RWPE1 (cell line): ENCODE measurements around the gene SMTN.

Experiments
- CTCF ChIA-PET: fragments of 350-600 bp; sonication (Branson Sonifier 250); formaldehyde crosslinking; extraction: SDS; loops from one replicate; lab custom pipeline; 2021; lab: Yijun Ruan, JAX
- POLR2A ChIA-PET: fragments of 400-600 bp; formaldehyde crosslinking; extraction: SDS; loops from one replicate; lab custom pipeline; 2020; ENCODE audit warnings: antibody characterized with exemption; ENCODE audit not compliant: low non-redundant PET; lab: Yijun Ruan, JAX
- DNase-seq: peaks from one replicate; pipeline ENCODE4 v3.0.0; 2012; ENCODE audit warnings: low spot score
- H3K27ac ChIP-seq: fragments of 450-650 bp; 2 replicates; pipeline ENCODE4 v1.5.1; 2017
- TF ChIP-seq, protein P1 (sequence below): fragments of 450-650 bp; conservative IDR thresholded peaks from 2 replicates; pipeline ENCODE4 v1.5.1; 2017; ENCODE audit warnings: low read depth, mild to moderate bottlenecking

The SMTN gene

DNA sequence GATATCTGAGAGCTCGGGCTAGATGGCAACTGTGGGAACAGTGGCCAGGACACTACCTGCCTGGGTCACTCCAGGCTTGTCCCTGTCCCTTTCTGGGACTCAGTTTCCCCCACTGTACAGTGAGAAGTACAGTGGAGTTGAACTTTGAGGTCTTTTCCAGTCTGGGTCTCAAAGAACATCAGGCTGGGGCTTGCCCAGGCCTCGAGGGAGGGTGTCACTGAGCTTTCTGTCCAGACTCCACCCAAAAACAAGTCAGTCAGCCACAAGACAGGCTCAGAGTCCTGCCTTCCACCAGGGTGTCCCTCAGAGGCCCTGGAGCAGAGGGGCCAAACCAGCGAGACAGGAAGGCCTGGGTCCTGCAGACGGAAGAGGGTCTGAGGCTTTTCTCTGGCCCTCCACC, 61.2 kb downstream of the SMTN start:
- TF ChIP-seq, protein P1, sequence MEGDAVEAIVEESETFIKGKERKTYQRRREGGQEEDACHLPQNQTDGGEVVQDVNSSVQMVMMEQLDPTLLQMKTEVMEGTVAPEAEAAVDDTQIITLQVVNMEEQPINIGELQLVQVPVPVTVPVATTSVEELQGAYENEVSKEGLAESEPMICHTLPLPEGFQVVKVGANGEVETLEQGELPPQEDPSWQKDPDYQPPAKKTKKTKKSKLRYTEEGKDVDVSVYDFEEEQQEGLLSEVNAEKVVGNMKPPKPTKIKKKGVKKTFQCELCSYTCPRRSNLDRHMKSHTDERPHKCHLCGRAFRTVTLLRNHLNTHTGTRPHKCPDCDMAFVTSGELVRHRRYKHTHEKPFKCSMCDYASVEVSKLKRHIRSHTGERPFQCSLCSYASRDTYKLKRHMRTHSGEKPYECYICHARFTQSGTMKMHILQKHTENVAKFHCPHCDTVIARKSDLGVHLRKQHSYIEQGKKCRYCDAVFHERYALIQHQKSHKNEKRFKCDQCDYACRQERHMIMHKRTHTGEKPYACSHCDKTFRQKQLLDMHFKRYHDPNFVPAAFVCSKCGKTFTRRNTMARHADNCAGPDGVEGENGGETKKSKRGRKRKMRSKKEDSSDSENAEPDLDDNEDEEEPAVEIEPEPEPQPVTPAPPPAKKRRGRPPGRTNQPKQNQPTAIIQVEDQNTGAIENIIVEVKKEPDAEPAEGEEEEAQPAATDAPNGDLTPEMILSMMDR: no peak
- no peak overlapping the region for H3K27ac ChIP-seq
- ChIA-PET CTCF (interaction anchor here (0.5 kb wide), 1 partner anchor 69 kb away, joined by 3 read pairs; no protein-coding TSS in a partner anchor), POLR2A (no interaction called here)
- no peak for DNase-seq

DNA sequence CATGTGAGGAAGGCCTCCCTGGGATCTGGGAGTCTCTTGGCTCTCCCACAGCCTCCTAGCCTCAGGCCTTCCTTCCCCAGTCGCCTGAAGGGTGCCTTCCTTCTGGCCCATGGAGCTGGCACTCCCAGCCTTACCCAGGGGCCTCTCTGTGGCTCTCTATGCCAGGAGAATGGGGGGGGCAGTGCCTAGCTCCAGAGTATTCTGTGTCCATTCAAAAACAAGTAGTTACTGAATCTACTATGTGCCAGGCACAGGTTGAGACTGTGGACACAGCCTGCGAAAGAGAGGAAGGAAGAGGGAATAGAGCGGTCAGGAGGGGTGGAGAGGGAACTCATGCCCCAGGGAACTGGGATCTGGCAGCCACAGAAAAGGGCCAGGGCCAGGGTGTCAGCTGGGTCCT, 61.9 kb downstream of the SMTN start:
- no peak overlapping the region for H3K27ac ChIP-seq
- DNase-seq: no peak
- POLR2A ChIA-PET: no interaction called here
- CTCF ChIA-PET: interaction anchor here (0.7 kb wide), 1 partner anchor 14 kb away, joined by 3 read pairs; no protein-coding TSS in a partner anchor
- TF ChIP-seq, protein P1: no peak

DNA sequence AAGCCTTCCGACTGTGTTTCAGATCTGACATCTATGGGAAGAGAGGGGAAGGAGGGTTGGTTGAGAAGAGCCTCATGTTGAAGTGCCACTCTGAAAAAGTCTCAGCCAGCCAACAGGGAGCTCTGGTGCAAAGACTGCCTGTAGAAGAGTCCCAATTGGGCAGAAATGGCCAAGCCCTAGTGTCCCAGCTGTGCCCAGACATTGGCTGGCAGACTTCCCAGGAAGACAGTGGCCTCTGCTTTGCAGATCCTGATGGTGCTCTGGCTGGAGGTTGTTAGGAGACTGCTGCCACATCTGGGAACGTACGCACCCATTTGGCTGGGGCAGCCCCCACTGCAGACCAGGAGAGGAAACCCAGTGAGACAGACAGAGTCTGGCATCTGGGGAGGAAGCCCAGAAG, 62.4 kb downstream of the SMTN start:
- CTCF ChIA-PET: interaction anchor here (0.7 kb wide), 1 partner anchor 14 kb away, joined by 3 read pairs; no protein-coding TSS in a partner anchor
- POLR2A ChIA-PET: no interaction called here
- DNase-seq: no peak
- TF ChIP-seq, protein P1: no peak
- no peak overlapping the region for H3K27ac ChIP-seq

DNA sequence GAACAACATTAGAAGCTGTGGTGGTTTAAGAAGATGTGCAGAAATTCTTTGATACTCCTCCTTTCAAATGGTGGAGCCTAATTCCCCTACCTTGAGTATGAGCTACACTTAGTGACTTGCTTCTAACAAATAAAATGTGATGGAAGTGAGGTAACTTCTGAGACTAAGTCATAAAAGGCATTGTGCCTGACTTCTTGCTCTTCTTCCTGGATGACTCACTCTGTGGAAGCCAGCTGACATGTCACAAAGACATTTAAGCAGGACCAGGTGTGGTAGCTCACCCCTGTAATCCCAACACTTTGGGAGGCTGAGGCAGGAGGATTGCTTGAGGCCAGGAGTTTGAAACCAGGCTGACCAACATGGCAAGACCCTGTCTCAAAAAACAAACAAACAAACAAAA, 63.1 kb downstream of the SMTN start:
- no peak overlapping the region for H3K27ac ChIP-seq
- POLR2A ChIA-PET: no interaction called here
- CTCF ChIA-PET: interaction anchor here (0.6 kb wide), 1 partner anchor 18 kb away, joined by 4 read pairs; no protein-coding TSS in a partner anchor
- DNase-seq: no peak
- TF ChIP-seq, protein P1: no peak

DNA sequence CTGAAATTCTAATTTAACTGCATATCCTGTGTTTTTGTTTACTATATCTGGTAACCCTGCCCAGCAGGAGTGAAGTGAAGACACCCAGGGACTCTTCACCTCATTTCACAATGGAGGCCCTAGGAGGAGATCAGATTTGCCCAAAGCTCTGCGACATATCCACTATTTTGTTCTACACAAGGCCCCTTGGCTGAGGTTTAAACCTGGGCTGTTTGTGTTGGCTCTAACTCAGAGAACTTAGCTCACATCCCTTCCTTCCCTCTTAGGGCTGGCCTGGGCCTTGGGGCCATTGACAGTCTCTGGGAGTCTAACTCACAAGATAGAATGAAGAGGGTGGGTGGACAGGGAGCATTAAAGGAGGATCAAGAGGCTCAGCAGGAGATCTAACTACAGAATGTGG, 67.4 kb downstream of the SMTN start:
- CTCF ChIA-PET: interaction anchor here (0.6 to 0.7 kb wide), 4 partner anchors 41 to 1544 kb away, joined by 3 to 7 read pairs (median 4); partner anchors contain the start of gene SELENOM
- no peak for DNase-seq
- POLR2A ChIA-PET: no interaction called here
- TF ChIP-seq, protein P1: no peak
- no peak overlapping the region for H3K27ac ChIP-seq

DNA sequence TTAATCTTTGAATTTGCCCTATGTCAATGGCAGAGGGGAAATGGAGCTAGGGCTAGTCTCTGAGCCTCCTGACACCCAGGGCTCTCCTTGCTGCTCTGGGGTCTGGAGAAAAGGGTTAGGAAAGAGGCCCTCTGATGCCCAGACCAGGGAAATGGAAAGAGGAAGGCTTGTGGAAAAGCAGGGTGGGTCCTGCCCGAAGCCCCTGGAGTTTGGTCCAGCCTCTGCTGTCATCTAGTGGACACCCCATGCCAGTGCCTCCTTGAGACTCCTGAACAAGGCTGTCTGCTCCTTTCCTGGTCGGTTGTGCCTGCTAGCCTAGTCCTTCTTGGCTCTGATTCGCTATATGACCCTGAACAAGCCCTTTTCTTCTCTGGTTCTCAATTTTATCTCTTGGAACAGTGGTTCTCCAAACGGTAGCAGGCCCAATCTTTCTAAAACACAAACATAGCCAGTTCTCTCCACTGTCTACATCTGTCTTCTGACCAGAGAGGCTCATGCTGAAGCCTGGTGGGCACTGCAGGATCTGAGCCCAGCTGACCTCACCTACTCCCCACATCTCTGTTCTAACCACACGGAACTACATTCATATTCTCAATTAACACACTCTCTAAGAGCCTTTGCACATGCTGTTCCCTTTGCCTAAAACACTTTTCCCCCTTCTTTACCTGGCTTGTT, 68.0 kb downstream of the SMTN start:
- no peak overlapping the region for H3K27ac ChIP-seq
- peak; percentile 75 for DNase-seq
- TF ChIP-seq, protein P1: peak; percentile 90
- CTCF ChIA-PET: interaction anchor here (0.6 to 1.0 kb wide), 3 partner anchors 38 to 1545 kb away, joined by 3 to 5 read pairs (median 3); no protein-coding TSS in a partner anchor
- POLR2A ChIA-PET: no interaction called here
